Parathyroid adenoma (tissue), 2 donors: ENCODE data around the gene TDRD9.
A peak's percentile ranks its signal among the peaks of the same experiment; 100 is the strongest.

ENCODE experiments used
- H2AFZ ChIP-seq: fragments of 300-600 bp; sonication (generic); one replicate; pipeline ENCODE4 v1.7.0; 2017; ENCODE audit warnings: antibody characterized with exemption, mild to moderate bottlenecking
- H3K27ac ChIP-seq: fragments of 300-600 bp; sonication (generic); one replicate; pipeline ENCODE4 v1.7.0; 2017
- H3K27me3 ChIP-seq: fragments of 300-600 bp; sonication (generic); one replicate; pipeline ENCODE4 v1.7.0; 2017; ENCODE audit warnings: low read length; ENCODE audit not compliant: control insufficient read depth, insufficient read depth
- H3K36me3 ChIP-seq: fragments of 300-600 bp; sonication (generic); one replicate; pipeline ENCODE4 v1.7.0; 2017; ENCODE audit warnings: low read length; ENCODE audit not compliant: control insufficient read depth, insufficient read depth
- H3K4me1 ChIP-seq: fragments of 300-600 bp; sonication (generic); one replicate; pipeline ENCODE4 v1.7.0; 2017; ENCODE audit warnings: control low read depth
- H3K4me2 ChIP-seq: fragments of 300-600 bp; sonication (generic); one replicate; pipeline ENCODE4 v1.7.0; 2017; ENCODE audit warnings: low read length
- H3K4me3 ChIP-seq: fragments of 300-600 bp; sonication (generic); one replicate; pipeline ENCODE4 v1.7.0; 2017; ENCODE audit warnings: low read depth, low read length
- H3K79me2 ChIP-seq: fragments of 300-600 bp; sonication (generic); one replicate; pipeline ENCODE4 v1.7.0; 2017; ENCODE audit warnings: control low read depth
- H3K9ac ChIP-seq: fragments of 300-600 bp; sonication (generic); one replicate; pipeline ENCODE4 v1.7.0; 2017; ENCODE audit warnings: mild to moderate bottlenecking
- H3K9me3 ChIP-seq: fragments of 300-600 bp; sonication (generic); one replicate; pipeline ENCODE4 v1.7.0; 2017; ENCODE audit warnings: low read length; ENCODE audit not compliant: control insufficient read depth
- CTCF ChIP-seq: fragments of 300-600 bp; sonication (generic); IDR thresholded peaks from one replicate; pipeline ENCODE4 v1.7.0; 2017; ENCODE audit warnings: antibody characterized with exemption, mild to moderate bottlenecking
- donor health status: primary hyperparathyroidism.

The TDRD9 gene

GRCh38 chr14:103909531-103910261 lies 18.6 kb upstream of the TDRD9 start:
- no peak overlapping the region for H3K27ac ChIP-seq
- H3K4me2 ChIP-seq = peak overlapping the region; percentile 56
- H3K27me3 ChIP-seq = no peaks in the 10 kb centered on the region
- H3K4me1 ChIP-seq = peaks cover 9% of the 10 kb centered on the region
- H3K36me3 ChIP-seq = no peaks in the 10 kb centered on the region
- H3K9me3 ChIP-seq = no peaks in the 10 kb centered on the region
- no peak overlapping the region for H3K9ac ChIP-seq
- TF ChIP-seq CTCF = no peak
- no peak overlapping the region for H3K4me3 ChIP-seq
- H2AFZ ChIP-seq = peak overlapping the region; percentile 68
- H3K79me2 ChIP-seq = no peaks in the 10 kb centered on the region

- Histone ChIP-seq H3K27me3 (no peaks in the 10 kb centered on the region), H3K9me3 (no peaks in the 10 kb centered on the region), H3K4me2 (peak overlapping the region; percentile 56), H3K9ac (no peak overlapping the region), H3K4me1 (peaks cover 9% of the 10 kb centered on the region), H3K4me3 (no peak overlapping the region), H3K79me2 (peaks cover 2% of the 10 kb centered on the region), H3K27ac (no peak overlapping the region), H2AFZ (peak overlapping the region; percentile 68), H3K36me3 (no peaks in the 10 kb centered on the region)
- TF ChIP-seq CTCF = peak; percentile 95
Measured at GRCh38 chr14:103910262-103910935, 17.9 kb upstream of the TDRD9 start.

GRCh38 chr14:103910984-103911383 lies 17.3 kb upstream of the TDRD9 start:
- no peaks in the 10 kb centered on the region for H3K9me3 ChIP-seq
- H3K36me3 ChIP-seq = no peaks in the 10 kb centered on the region
- H3K27ac ChIP-seq = no peak overlapping the region
- no peak overlapping the region for H3K9ac ChIP-seq
- no peak overlapping the region for H3K4me2 ChIP-seq
- H2AFZ ChIP-seq = no peak overlapping the region
- H3K27me3 ChIP-seq = no peaks in the 10 kb centered on the region
- no peak overlapping the region for H3K4me3 ChIP-seq
- H3K4me1 ChIP-seq = peaks cover 9% of the 10 kb centered on the region
- peaks cover 5% of the 10 kb centered on the region for H3K79me2 ChIP-seq
- TF ChIP-seq CTCF = no peak

- Histone ChIP-seq H3K79me2 (peaks cover 41% of the 10 kb centered on the region), H3K36me3 (no peaks in the 10 kb centered on the region), H3K4me1 (peaks cover 1% of the 10 kb centered on the region), H3K4me3 (no peak overlapping the region), H2AFZ (no peak overlapping the region), H3K9me3 (no peaks in the 10 kb centered on the region), H3K27ac (no peak overlapping the region), H3K4me2 (no peak overlapping the region), H3K9ac (no peak overlapping the region), H3K27me3 (no peaks in the 10 kb centered on the region)
- no peak for TF ChIP-seq CTCF
Measured at GRCh38 chr14:103915616-103916015, 12.6 kb upstream of the TDRD9 start.
